IMR-90 (cell line): ENCODE measurements around the gene PIK3C2B. TPM values are rescaled to one million over a fixed set of nuclear protein-coding genes. Genes with fewer than 3 reads are reported as not detected.
A peak's percentile ranks its signal among the peaks of the same experiment; 100 is the strongest.

Source experiments
- ATAC-seq: fragments of 200-7000 bp; cut with Tn5 transposase; 2 replicates; pipeline ENCODE4 v1.9.1; 2020; ENCODE audit warnings: low read depth, mild to moderate bottlenecking, moderate library complexity
- BruUV-seq: library from RNA; stranded (reverse); fragments of 400-500 nt; replicated peaks from 2 replicates; lab custom pipeline; 2021; lab: Mats Ljungman, UMichigan
- CTCF ChIA-PET: fragments of 300-600 bp; formaldehyde crosslinking; extraction: SDS; loops from one replicate; lab custom pipeline; 2021; ENCODE audit warnings: antibody characterized with exemption; lab: Yijun Ruan, JAX
- POLR2A ChIA-PET: fragments of 300-600 bp; sonication (Branson Sonifier 250); formaldehyde crosslinking; loops from one replicate; lab custom pipeline; 2022; ENCODE audit warnings: antibody characterized with exemption; ENCODE audit not compliant: unreplicated experiment; lab: Charles Lee
- DNase-seq: peaks from one replicate; pipeline ENCODE4 v3.0.0; 2013
- H2AFZ ChIP-seq: replicated peaks from 2 replicates; pipeline ENCODE3; 2013; ENCODE audit warnings: low read length, mild to moderate bottlenecking; ENCODE audit not compliant: poor library complexity
- H2AK5ac ChIP-seq: 2 replicates; pipeline ENCODE4 v1.6.1; 2013; ENCODE audit warnings: low read depth, low read length, inconsistent platforms
- H2AK9ac ChIP-seq: replicated peaks from 2 replicates; pipeline ENCODE3; 2013; ENCODE audit warnings: mild to moderate bottlenecking, low read depth, low read length, moderate library complexity; ENCODE audit not compliant: poor library complexity
- H2BK120ac ChIP-seq: 2 replicates; pipeline ENCODE4 v1.6.1; 2013; ENCODE audit warnings: low read depth, low read length, inconsistent platforms
- H2BK15ac ChIP-seq: 3 replicates; pipeline ENCODE4 v1.6.1; 2013; ENCODE audit warnings: low read depth, low read length, inconsistent platforms
- H2BK20ac ChIP-seq: 2 replicates; pipeline ENCODE4 v1.6.1; 2013; ENCODE audit warnings: low read depth, mild to moderate bottlenecking, inconsistent platforms, low read length, moderate library complexity
- H2BK5ac ChIP-seq: 2 replicates; pipeline ENCODE4 v1.6.1; 2013; ENCODE audit warnings: mild to moderate bottlenecking, low read depth, low read length, inconsistent platforms; ENCODE audit not compliant: poor library complexity, severe bottlenecking
- H3K14ac ChIP-seq: replicated peaks from 2 replicates; pipeline ENCODE4 v1.6.1; 2013; ENCODE audit warnings: low read depth, low read length, inconsistent platforms
- H3K18ac ChIP-seq: 2 replicates; pipeline ENCODE4 v1.6.1; 2013; ENCODE audit warnings: low read depth, low read length, control low read depth
- H3K23ac ChIP-seq: 2 replicates; pipeline ENCODE4 v1.6.1; 2013; ENCODE audit warnings: low read depth, low read length, inconsistent platforms
- H3K27ac ChIP-seq: 2 replicates; pipeline ENCODE4 v1.5.1; 2013; ENCODE audit warnings: mild to moderate bottlenecking, control low read depth, low read length; ENCODE audit not compliant: insufficient read depth
- H3K27me3 ChIP-seq: 2 replicates; pipeline ENCODE4 v1.6.1; 2013; ENCODE audit warnings: low read length; ENCODE audit not compliant: control insufficient read depth, insufficient read depth
- H3K36me3 ChIP-seq: 2 replicates; pipeline ENCODE4 v1.6.1; 2013; ENCODE audit warnings: low read length, mixed read lengths; ENCODE audit not compliant: control insufficient read depth, insufficient read depth
- H3K4ac ChIP-seq: 2 replicates; pipeline ENCODE4 v1.6.1; 2013; ENCODE audit warnings: low read depth, low read length, inconsistent platforms
- H3K4me1 ChIP-seq: 2 replicates; pipeline ENCODE4 v1.6.1; 2013; ENCODE audit warnings: low read length, mixed read lengths; ENCODE audit not compliant: control insufficient read depth, insufficient read depth
- H3K4me2 ChIP-seq: 2 replicates; pipeline ENCODE4 v1.6.1; 2013; ENCODE audit warnings: low read depth, mild to moderate bottlenecking, control low read depth, low read length, moderate library complexity
- H3K4me3 ChIP-seq: 2 replicates; pipeline ENCODE4 v1.5.1; 2013; ENCODE audit warnings: low read depth, mild to moderate bottlenecking, control low read depth, low read length, moderate library complexity; ENCODE audit not compliant: insufficient read depth
- H3K56ac ChIP-seq: 2 replicates; pipeline ENCODE4 v1.6.1; 2013; ENCODE audit warnings: low read length, inconsistent platforms; ENCODE audit not compliant: insufficient read depth; ENCODE audit errors: extremely low read depth
- H3K79me1 ChIP-seq, 2 experiments: 2 replicates each; pipeline ENCODE4 v1.6.1; 2013; ENCODE audit warnings: low read length in 2 of 2, inconsistent platforms in 1 of 2, low read depth in 1 of 2
- H3K9ac ChIP-seq: 2 replicates; pipeline ENCODE4 v1.6.1; 2013; ENCODE audit warnings: low read depth, low read length, control low read depth
- H3K9me1 ChIP-seq: 2 replicates; pipeline ENCODE4 v1.6.1; 2013; ENCODE audit warnings: low read length, inconsistent platforms; ENCODE audit not compliant: insufficient read depth
- H3K9me3 ChIP-seq: 2 replicates; pipeline ENCODE4 v1.6.1; 2013; ENCODE audit warnings: low read length; ENCODE audit not compliant: control insufficient read depth, insufficient read depth
- H4K20me1 ChIP-seq: 2 replicates; pipeline ENCODE4 v1.6.1; 2013; ENCODE audit warnings: low read length, inconsistent platforms; ENCODE audit not compliant: insufficient read depth
- H4K5ac ChIP-seq: 2 replicates; pipeline ENCODE4 v1.6.1; 2013; ENCODE audit warnings: mild to moderate bottlenecking, low read depth, low read length, control low read depth
- H4K8ac ChIP-seq, 2 experiments: 2 replicates each; pipeline ENCODE4 v1.6.1; 2013; ENCODE audit warnings: low read depth in 2 of 2, low read length in 2 of 2, control low read depth in 1 of 2, inconsistent platforms in 1 of 2
- H4K91ac ChIP-seq: 2 replicates; pipeline ENCODE4 v1.6.1; 2013; ENCODE audit warnings: low read depth, low read length, inconsistent platforms; ENCODE audit not compliant: insufficient read depth
- CHD1 ChIP-seq: IDR thresholded peaks from 2 replicates; pipeline ENCODE4 v1.6.1; 2012; ENCODE audit warnings: low read depth, low read length, improper control_type of control experiment
- FOS ChIP-seq: fragments of 150-350 bp; IDR thresholded peaks from 2 replicates; pipeline ENCODE4 v1.6.1; 2016; ENCODE audit warnings: low read depth, low read length
- RAD21 ChIP-seq: IDR thresholded peaks from 2 replicates; pipeline ENCODE4 v1.6.1; 2012; ENCODE audit warnings: low read length, improper control_type of control experiment
- RFX5 ChIP-seq: IDR thresholded peaks from 2 replicates; pipeline ENCODE4 v1.8.0; 2012; ENCODE audit warnings: low read depth, mild to moderate bottlenecking, low read length, moderate library complexity
- SMC3 ChIP-seq: fragments of 150-350 bp; IDR thresholded peaks from 2 replicates; pipeline ENCODE4 v1.6.1; 2016; ENCODE audit warnings: low read depth, mild to moderate bottlenecking, antibody characterized with exemption, low read length, moderate library complexity
- WGBS, 2 experiments: methylation state at CpG; one replicate each; pipeline versions ENCODE4 v1.1.5 to v1.1.7; 2013; ENCODE audit warnings: missing lambda C conversion rate in 2 of 2; ENCODE audit not compliant: insufficient read length in 1 of 2; ENCODE audit errors: extremely low coverage in 2 of 2; 5-methylcytosine and 5-hydroxymethylcytosine counted together
- dilution Hi-C: fragments of 300-500 bp; cut with HindIII; formaldehyde crosslinking; loops from one replicate; pipeline ENCODE4 v1.14.3; 2018; ENCODE audit warnings: low sequenced_read_pairs; ENCODE audit not compliant: unreplicated experiment
- in situ Hi-C: fragments of 300-500 bp; cut with MboI; formaldehyde crosslinking; loops from 3 replicates; pipeline ENCODE4 v1.14.3; 2019; ENCODE audit warnings: low sequenced_read_pairs, inconsistent platforms, mixed read lengths
- intact Hi-C: fragments of 100-400 bp; cut with micrococcal nuclease; formaldehyde crosslinking; loops from 2 replicates; pipeline ENCODE4 v1.10.0; 2022
- polyA plus RNA-seq, 3 experiments: library from polyadenylated mRNA; depleted of rRNA; stranded (reverse); fragments of >200 nt; gene quantifications; 2 replicates each; pipeline ENCODE4 v1.2.3, GENCODE V29; 2012; ENCODE audit warnings: low replicate concordance in 1 of 3
- total RNA-seq: library from RNA; depleted of rRNA; stranded (reverse); fragments of >200 nt; gene quantifications from 2 replicates; pipeline ENCODE4 v1.2.3, GENCODE V29; 2012
- TF ChIP-seq, protein P1 (sequence below): conservative IDR thresholded peaks from 2 replicates; pipeline ENCODE4 v1.5.1; 2012; ENCODE audit warnings: mild to moderate bottlenecking, low read depth, low read length, improper control_type of control experiment

The PIK3C2B gene
- total and polyA plus RNA-seq, 2 of the 4 experiments (the other 2 are of a cell fraction): 1.1 to 2.9 TPM

DNA sequence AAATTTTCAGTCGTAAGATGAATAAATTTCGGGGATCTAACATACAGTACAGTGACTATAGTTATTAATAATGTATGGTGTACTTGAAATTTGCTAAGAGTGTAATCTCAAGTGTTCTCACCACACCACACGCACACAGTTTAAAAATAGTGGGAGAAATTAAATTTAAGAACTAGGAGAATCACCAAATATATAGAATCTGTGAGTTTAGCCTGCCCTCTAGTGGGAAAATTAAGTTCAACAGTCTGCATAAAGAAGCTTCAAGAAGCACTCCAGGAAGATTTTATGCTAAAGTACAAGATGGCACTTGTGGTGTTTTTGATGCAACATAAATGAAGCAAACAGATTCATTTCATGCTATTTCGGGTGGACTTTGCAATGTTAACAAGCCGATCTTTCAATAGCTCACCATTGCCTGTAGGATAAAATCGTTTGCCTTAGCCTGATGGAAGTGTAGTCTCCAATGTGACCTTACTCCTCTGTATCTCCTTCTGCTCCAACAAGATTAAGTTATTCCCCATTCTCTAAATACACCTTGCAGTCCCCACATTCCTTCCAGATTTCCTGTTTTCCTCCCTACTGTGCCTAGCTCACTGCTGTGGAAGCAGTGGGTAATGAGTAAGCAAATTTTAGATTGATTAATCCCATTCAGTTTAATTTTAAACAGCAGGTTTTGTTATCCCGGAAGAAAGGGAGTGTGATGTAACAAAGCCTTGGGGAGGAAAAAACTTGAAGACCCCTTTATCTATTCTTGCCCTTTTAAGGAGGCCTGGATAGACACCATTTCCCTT, 8.7 kb upstream of the PIK3C2B start:
- Histone ChIP-seq H4K8ac (no peak overlapping the region), H2BK120ac (no peak overlapping the region), H2AK5ac (no peak overlapping the region), H3K4me3 (no peak overlapping the region), H3K18ac (no peak overlapping the region), H3K14ac (no peak overlapping the region), H4K91ac (no peak overlapping the region), H3K9ac (no peak overlapping the region; the same call in 1 of the 2 replicates), H2BK5ac (no peak overlapping the region), H2BK15ac (no peak overlapping the region), H3K23ac (no peak overlapping the region), H2AK9ac (no peak overlapping the region), H3K9me1 (0 out of 2 replicates have a peak, but pooled peaks cover 3% of the 10 kb centered on the region), H4K5ac (no peak overlapping the region), H4K20me1 (peaks cover 3% of the 10 kb centered on the region; the same call in 1 of the 2 replicates), H3K9me3 (peaks cover 5% of the 10 kb centered on the region), H3K56ac (no peak overlapping the region), H3K4me1 (no peaks in the 10 kb centered on the region), H3K4me2 (peak overlapping the region; percentile 19; the same call in 1 of the 2 replicates), H3K79me1 (no peaks in the 10 kb centered on the region), H2BK20ac (no peak overlapping the region), H2AFZ (no peak overlapping the region), H3K4ac (no peak overlapping the region), H3K36me3 (no peaks in the 10 kb centered on the region), H3K27ac (no peak overlapping the region), H3K27me3 (peaks cover 11% of the 10 kb centered on the region; the same call in 1 of the 2 replicates)
- ChIA-PET POLR2A (interaction anchor here (0.5 kb wide), 1 partner anchor 20 kb away, joined by 5 read pairs; no protein-coding TSS in a partner anchor), CTCF (interaction anchor here (0.5 to 4.4 kb wide), 14 partner anchors 9 to 590 kb away, joined by 3 to 30 read pairs (median 4); partner anchors contain the start of genes MDM4 and PIK3C2B)
- no CpG with 5 or more reads among the region's 7 CpGs for WGBS, 2 experiments
- ATAC-seq: no peak
- dilution Hi-C loops (no loop called here), in situ Hi-C loops (loop anchor here (5.0 kb wide), 1 partner anchor 56 kb away; no protein-coding TSS in a partner anchor), intact Hi-C loops (loop anchor here (1.0 to 5.0 kb wide), 4 partner anchors 57 to 341 kb away; no protein-coding TSS in a partner anchor)
- no TSS peak for BruUV-seq
- no peak for TF ChIP-seq CHD1
- no peak for TF ChIP-seq RFX5
- peak; percentile 90 for TF ChIP-seq RAD21
- TF ChIP-seq FOS: no peak
- TF ChIP-seq SMC3: peak; percentile 83
- TF ChIP-seq, protein P1, sequence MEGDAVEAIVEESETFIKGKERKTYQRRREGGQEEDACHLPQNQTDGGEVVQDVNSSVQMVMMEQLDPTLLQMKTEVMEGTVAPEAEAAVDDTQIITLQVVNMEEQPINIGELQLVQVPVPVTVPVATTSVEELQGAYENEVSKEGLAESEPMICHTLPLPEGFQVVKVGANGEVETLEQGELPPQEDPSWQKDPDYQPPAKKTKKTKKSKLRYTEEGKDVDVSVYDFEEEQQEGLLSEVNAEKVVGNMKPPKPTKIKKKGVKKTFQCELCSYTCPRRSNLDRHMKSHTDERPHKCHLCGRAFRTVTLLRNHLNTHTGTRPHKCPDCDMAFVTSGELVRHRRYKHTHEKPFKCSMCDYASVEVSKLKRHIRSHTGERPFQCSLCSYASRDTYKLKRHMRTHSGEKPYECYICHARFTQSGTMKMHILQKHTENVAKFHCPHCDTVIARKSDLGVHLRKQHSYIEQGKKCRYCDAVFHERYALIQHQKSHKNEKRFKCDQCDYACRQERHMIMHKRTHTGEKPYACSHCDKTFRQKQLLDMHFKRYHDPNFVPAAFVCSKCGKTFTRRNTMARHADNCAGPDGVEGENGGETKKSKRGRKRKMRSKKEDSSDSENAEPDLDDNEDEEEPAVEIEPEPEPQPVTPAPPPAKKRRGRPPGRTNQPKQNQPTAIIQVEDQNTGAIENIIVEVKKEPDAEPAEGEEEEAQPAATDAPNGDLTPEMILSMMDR: peak; percentile 83
- DNase-seq: peak; percentile 74
